ENCODE data around the gene VAPB.

VAPB gene

GRCh38 chr20:58494923-58495622 lies 106.0 kb downstream of the VAPB start:
- no peak overlapping the region for H3K4me3 ChIP-seq (ENCODE audit: control insufficient read depth, low read depth, low read length)
- DNase-seq (ENCODE audit: low read depth) = no peak
- TF ChIP-seq CTCF (conservative IDR thresholded peaks at IDR 0.05; ENCODE audit: control insufficient read depth, insufficient read depth, low read depth, low read length) = no peak

- no peak for DNase-seq (ENCODE audit: low read depth)
- no peak for TF ChIP-seq CTCF (conservative IDR thresholded peaks at IDR 0.05; ENCODE audit: control insufficient read depth, insufficient read depth, low read depth, low read length)
- H3K4me3 ChIP-seq (ENCODE audit: control insufficient read depth, low read depth, low read length) = no peak overlapping the region
These were observed 106.8 kb downstream of the VAPB start for GRCh38 chr20:58495623-58496428.

- TF ChIP-seq CTCF (conservative IDR thresholded peaks at IDR 0.05; ENCODE audit: control insufficient read depth, insufficient read depth, low read depth, low read length) = no peak
- DNase-seq (ENCODE audit: low read depth) = no peak
- no peak overlapping the region for H3K4me3 ChIP-seq (ENCODE audit: control insufficient read depth, low read depth, low read length)
These were observed 107.4 kb downstream of the VAPB start for GRCh38 chr20:58496429-58496769.

GRCh38 chr20:58497076-58497641 lies 108.1 kb downstream of the VAPB start:
- no peak for DNase-seq (ENCODE audit: low read depth)
- no peak overlapping the region for H3K4me3 ChIP-seq (ENCODE audit: control insufficient read depth, low read depth, low read length)
- no peak for TF ChIP-seq CTCF (conservative IDR thresholded peaks at IDR 0.05; ENCODE audit: control insufficient read depth, insufficient read depth, low read depth, low read length)

GRCh38 chr20:58497724-58498469 lies 108.9 kb downstream of the VAPB start:
- DNase-seq (ENCODE audit: low read depth) = no peak
- no peak overlapping the region for H3K4me3 ChIP-seq (ENCODE audit: control insufficient read depth, low read depth, low read length)
- no peak for TF ChIP-seq CTCF (conservative IDR thresholded peaks at IDR 0.05; ENCODE audit: control insufficient read depth, insufficient read depth, low read depth, low read length)

- DNase-seq (ENCODE audit: low read depth) = no peak
- no peak overlapping the region for H3K4me3 ChIP-seq (ENCODE audit: control insufficient read depth, low read depth, low read length)
- TF ChIP-seq CTCF (conservative IDR thresholded peaks at IDR 0.05; ENCODE audit: control insufficient read depth, insufficient read depth, low read depth, low read length) = no peak
These were observed 109.5 kb downstream of the VAPB start for GRCh38 chr20:58498470-58499068.
